GM18870 (cell line): ENCODE measurements around the gene RPS6KA5.
A peak's percentile ranks its signal among the peaks of the same experiment; 100 is the strongest.
"Not testable (repeated sequence)": the region's sequence is repeated elsewhere in the genome, so short reads cannot be mapped to it uniquely, and the experiment has no call there.

ENCODE experiments used
- ATAC-seq: cut with Tn5 transposase; IDR thresholded peaks from one replicate; pipeline ENCODE4 v1.9.1; 2021; ENCODE audit warnings: moderate library complexity; ENCODE audit not compliant: unreplicated experiment

The RPS6KA5 gene

GRCh38 chr14:90987140-90987539 lies 73.3 kb downstream of the RPS6KA5 start:
- no peak for ATAC-seq

GRCh38 chr14:90986510-90986909 lies 73.9 kb downstream of the RPS6KA5 start:
- no peak for ATAC-seq

GRCh38 chr14:90985601-90986242 lies 74.7 kb downstream of the RPS6KA5 start:
- ATAC-seq = peak; percentile 72

GRCh38 chr14:90983560-90983959 lies 76.9 kb downstream of the RPS6KA5 start:
- no peak for ATAC-seq

GRCh38 chr14:90981636-90982035 lies 78.8 kb downstream of the RPS6KA5 start:
- ATAC-seq = no peak

- ATAC-seq = not testable (repeated sequence)
These were observed 79.8 kb downstream of the RPS6KA5 start for GRCh38 chr14:90980636-90981035.

GRCh38 chr14:90979515-90979914 lies 80.9 kb downstream of the RPS6KA5 start:
- ATAC-seq = no peak

- no peak for ATAC-seq
These were observed 84.3 kb downstream of the RPS6KA5 start for GRCh38 chr14:90976101-90976500.

- ATAC-seq = no peak
These were observed 88.8 kb downstream of the RPS6KA5 start for GRCh38 chr14:90971687-90972086.

- peak; percentile 72 for ATAC-seq
These were observed 90.3 kb downstream of the RPS6KA5 start for GRCh38 chr14:90970167-90970600.

- ATAC-seq = no peak
These were observed 90.8 kb downstream of the RPS6KA5 start for GRCh38 chr14:90969531-90970166.

GRCh38 chr14:90968025-90968424 lies 92.4 kb downstream of the RPS6KA5 start:
- ATAC-seq = no peak

GRCh38 chr14:90966493-90966892 lies 93.9 kb downstream of the RPS6KA5 start:
- no peak for ATAC-seq

GRCh38 chr14:90965765-90966164 lies 94.7 kb downstream of the RPS6KA5 start:
- no peak for ATAC-seq

- no peak for ATAC-seq
These were observed 97.1 kb downstream of the RPS6KA5 start for GRCh38 chr14:90963343-90963742.

- ATAC-seq = no peak
These were observed 97.8 kb downstream of the RPS6KA5 start for GRCh38 chr14:90962505-90963109.

- no peak for ATAC-seq
These were observed 99.6 kb downstream of the RPS6KA5 start for GRCh38 chr14:90960818-90961217.

- no peak for ATAC-seq
These were observed 101.1 kb downstream of the RPS6KA5 start for GRCh38 chr14:90959344-90959743.

- ATAC-seq = no peak
These were observed 104.2 kb downstream of the RPS6KA5 start for GRCh38 chr14:90956273-90956672.

GRCh38 chr14:90953643-90954042 lies 106.8 kb downstream of the RPS6KA5 start:
- not testable (repeated sequence) for ATAC-seq

GRCh38 chr14:90943367-90943766 lies 117.1 kb downstream of the RPS6KA5 start:
- ATAC-seq = no peak

- ATAC-seq = no peak
These were observed 117.9 kb downstream of the RPS6KA5 start for GRCh38 chr14:90942511-90942910.
